ENCODE results near the gene MACROD2. TPM values are rescaled to one million over a fixed set of nuclear protein-coding genes. Genes with fewer than 3 reads are reported as not detected.
A peak's percentile ranks its signal among the peaks of the same experiment; 100 is the strongest.

The MACROD2 gene
- polyA plus RNA-seq, 2 of the 4 experiments (the other 2 are of a cell fraction), result 0.96 to 1.3 TPM

DNA sequence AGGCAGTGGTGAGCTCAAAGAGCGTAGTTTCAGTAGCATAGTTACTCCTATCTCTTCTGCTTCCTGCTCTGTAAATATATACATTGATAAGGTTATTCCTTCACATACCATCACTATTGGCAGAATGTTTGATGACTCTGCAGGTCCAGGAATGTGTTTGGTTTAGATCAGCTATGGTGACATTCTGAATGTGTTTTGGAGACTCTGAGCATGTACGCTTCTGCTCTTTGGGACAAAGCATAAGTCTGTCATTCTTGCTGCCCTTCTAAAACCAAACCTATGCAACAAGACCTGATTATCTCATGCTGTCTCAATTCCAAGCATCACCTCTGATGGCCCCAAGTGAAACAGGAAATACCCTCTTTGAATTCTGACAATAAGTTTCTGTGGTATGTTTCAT is 1503.6 kb downstream of the MACROD2 start:
- CTCF ChIA-PET, result no interaction called here
- Histone ChIP-seq H3K4me2 (no peak overlapping the region), H3K27ac (no peak overlapping the region), H3K9me3 (no peaks in the 10 kb centered on the region), H3K4me1 (no peaks in the 10 kb centered on the region), H3K4me3 (no peak overlapping the region)
- 39% methylated on average over 2 of the region's 2 CpGs for WGBS (ENCODE audit: missing lambda C conversion rate)
- ATAC-seq (no peak), DNase-seq (ENCODE audit: low read depth in 1 of 2, low spot score in 1 of 2) (no peak), FAIRE-seq (peak; percentile 73)
- TF ChIP-seq NR3C1 (IDR thresholded peaks at IDR 0.05), result no peak
- TF ChIP-seq FOSL2 (IDR thresholded peaks at IDR 0.05), result no peak
- TF ChIP-seq FOSL2 (CRISPR knock-in tag; IDR thresholded peaks at IDR 0.05), result no peak
- no peak for TF ChIP-seq EP300 (IDR thresholded peaks at IDR 0.05)
- TF ChIP-seq, protein P1, sequence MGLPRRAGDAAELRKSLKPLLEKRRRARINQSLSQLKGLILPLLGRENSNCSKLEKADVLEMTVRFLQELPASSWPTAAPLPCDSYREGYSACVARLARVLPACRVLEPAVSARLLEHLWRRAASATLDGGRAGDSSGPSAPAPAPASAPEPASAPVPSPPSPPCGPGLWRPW (IDR thresholded peaks at IDR 0.05), result no peak
- TF ChIP-seq MAZ (IDR thresholded peaks at IDR 0.05; ENCODE audit: borderline replicate concordance, low read depth, low read length), result no peak
- TF ChIP-seq POLR2A (IDR thresholded peaks at IDR 0.05; ENCODE audit: low read length), result no peak
- TF ChIP-seq BHLHE40 (IDR thresholded peaks at IDR 0.05; ENCODE audit: low read depth, low read length), result no peak
- TF ChIP-seq NFE2L2 (conservative IDR thresholded peaks at IDR 0.05; ENCODE audit: low read length), result no peak
- no peak for TF ChIP-seq JUN (IDR thresholded peaks at IDR 0.05)
- no peak for TF ChIP-seq MAX (IDR thresholded peaks at IDR 0.05)
- TF ChIP-seq PHF8 (IDR thresholded peaks at IDR 0.05; ENCODE audit: borderline replicate concordance, low read depth), result no peak
- TF ChIP-seq RAD21 (conservative IDR thresholded peaks at IDR 0.05 in 1 of 2, IDR thresholded peaks at IDR 0.05 in 1 of 2), result no peak
- TF ChIP-seq ATOH8 (CRISPR knock-in tag; IDR thresholded peaks at IDR 0.05; ENCODE audit: low read depth), result no peak
- no peak for TF ChIP-seq HOXB13 (CRISPR knock-in tag; IDR thresholded peaks at IDR 0.05; ENCODE audit: low read depth)
- no peak for TF ChIP-seq ZNF302 (CRISPR knock-in tag; IDR thresholded peaks at IDR 0.05)
- POLR2A ChIA-PET, result no interaction called here

- TF ChIP-seq E2F6 (IDR thresholded peaks at IDR 0.05; ENCODE audit: borderline replicate concordance, low read depth) (no peak), CBX2 (IDR thresholded peaks at IDR 0.05; ENCODE audit: borderline replicate concordance, low read depth) (no peak), MYC (IDR thresholded peaks at IDR 0.05; ENCODE audit: borderline replicate concordance, low read length) (no peak), RCOR1 (IDR thresholded peaks at IDR 0.05; ENCODE audit: low read depth, low read length) (no peak), FOSL2 (IDR thresholded peaks at IDR 0.05) (no peak), FOSL2 (CRISPR knock-in tag; IDR thresholded peaks at IDR 0.05) (no peak), POLR2AphosphoS2 (conservative IDR thresholded peaks at IDR 0.05; ENCODE audit: low read length) (no peak), FOSB (CRISPR knock-in tag; IDR thresholded peaks at IDR 0.05) (no peak), MAFK (IDR thresholded peaks at IDR 0.05; ENCODE audit: partially characterized antibody) (no peak), MAX (IDR thresholded peaks at IDR 0.05) (no peak), POLR2A (IDR thresholded peaks at IDR 0.05; ENCODE audit: low read length) (no peak), NPAS2 (CRISPR knock-in tag; IDR thresholded peaks at IDR 0.05; ENCODE audit: borderline replicate concordance) (no peak), RAD21 (conservative IDR thresholded peaks at IDR 0.05 in 1 of 2, IDR thresholded peaks at IDR 0.05 in 1 of 2) (no peak), ATOH8 (CRISPR knock-in tag; IDR thresholded peaks at IDR 0.05; ENCODE audit: low read depth) (no peak), CBX8 (IDR thresholded peaks at IDR 0.05) (no peak), TFCP2L1 (CRISPR knock-in tag; IDR thresholded peaks at IDR 0.05) (no peak), RARB (CRISPR knock-in tag; IDR thresholded peaks at IDR 0.05) (no peak), BHLHE40 (IDR thresholded peaks at IDR 0.05; ENCODE audit: low read depth, low read length) (no peak), ELK1 (IDR thresholded peaks at IDR 0.05; ENCODE audit: low read depth, low read length) (no peak)
- TF ChIP-seq, protein P1 (IDR thresholded peaks at IDR 0.05), result no peak
- no peak for ATAC-seq
- ChIA-PET CTCF (interaction anchor here (0.7 to 2.3 kb wide), 2 partner anchors 15 to 375 kb away, joined by 3 to 7 read pairs; no protein-coding TSS in a partner anchor), POLR2A (no interaction called here)
- 0 out of 3 replicates have a peak, but pooled peaks cover 5% of the 10 kb centered on the region for H3K9me3 ChIP-seq
- no peak overlapping the region for H3K4me2 ChIP-seq
- 23% methylated on average over 5 of the region's 5 CpGs for WGBS (ENCODE audit: missing lambda C conversion rate)
- H3K4me1 ChIP-seq, result no peaks in the 10 kb centered on the region
- no peak overlapping the region for H3K4me3 ChIP-seq
- no peak overlapping the region for H3K27ac ChIP-seq
- no peak for DNase-seq (ENCODE audit: low read depth in 1 of 2, low spot score in 1 of 2)
- no peak for FAIRE-seq
Measured at GRCh38 chr20:15506311-15506710, 1511.0 kb downstream of the MACROD2 start.

Measured in A549 (cell line).